Hepatocyte (in vitro differentiated cells): ENCODE data around the gene MEF2A. TPM values are rescaled to one million over a fixed set of nuclear protein-coding genes. Genes with fewer than 3 reads are reported as not detected.

Experiments
- DNase-seq: peaks from one replicate; pipeline ENCODE4 v3.0.0-alpha.2; 2016; ENCODE audit warnings: low spot score
- H2AFZ ChIP-seq: fragments of 200-600 bp; sonication (generic); 2 replicates; pipeline ENCODE4 v1.6.0; 2016; ENCODE audit warnings: antibody characterized with exemption, mild to moderate bottlenecking
- H3K27ac ChIP-seq: fragments of 200-600 bp; sonication (generic); 2 replicates; pipeline ENCODE4 v1.5.1; 2016; ENCODE audit warnings: mild to moderate bottlenecking
- H3K27me3 ChIP-seq: fragments of 200-600 bp; sonication (generic); 2 replicates; pipeline ENCODE4 v1.6.1; 2016
- H3K36me3 ChIP-seq: fragments of 200-600 bp; sonication (generic); replicated peaks from 2 replicates; pipeline ENCODE4 v1.5.1; 2016; ENCODE audit warnings: low read depth; ENCODE audit not compliant: insufficient read depth
- H3K4me1 ChIP-seq: fragments of 200-600 bp; sonication (generic); 2 replicates; pipeline ENCODE4 v1.5.1; 2016; ENCODE audit warnings: mild to moderate bottlenecking, moderate library complexity; ENCODE audit not compliant: insufficient read depth
- H3K4me2 ChIP-seq: fragments of 200-600 bp; sonication (generic); 2 replicates; pipeline ENCODE4 v1.6.0; 2016
- H3K4me3 ChIP-seq: fragments of 200-600 bp; sonication (generic); 2 replicates; pipeline ENCODE4 v1.5.1; 2016; ENCODE audit warnings: mild to moderate bottlenecking
- H3K79me2 ChIP-seq: fragments of 200-600 bp; sonication (generic); 2 replicates; pipeline ENCODE4 v1.6.0; 2017; ENCODE audit warnings: mild to moderate bottlenecking
- H3K9me2 ChIP-seq: fragments of 200-600 bp; sonication (generic); replicated peaks from 2 replicates; pipeline ENCODE4 v1.6.0; 2017; ENCODE audit warnings: mild to moderate bottlenecking; ENCODE audit not compliant: insufficient read depth
- H3K9me3 ChIP-seq: fragments of 200-600 bp; sonication (generic); 2 replicates; pipeline ENCODE4 v1.5.1; 2016; ENCODE audit warnings: low read depth, mild to moderate bottlenecking
- H4K20me1 ChIP-seq: fragments of 200-600 bp; sonication (generic); 2 replicates; pipeline ENCODE4 v1.6.0; 2016; ENCODE audit warnings: mild to moderate bottlenecking; ENCODE audit not compliant: insufficient read depth, poor library complexity, severe bottlenecking
- CTCF ChIP-seq: fragments of 200-600 bp; sonication (generic); IDR thresholded peaks from 2 replicates; pipeline ENCODE4 v1.5.1; 2016; ENCODE audit warnings: antibody characterized with exemption, mild to moderate bottlenecking; ENCODE audit not compliant: poor library complexity
- EZH2 ChIP-seq: fragments of 200-600 bp; sonication (generic); IDR thresholded peaks from 2 replicates; pipeline ENCODE4 v1.6.1; 2016; ENCODE audit warnings: antibody characterized with exemption, mild to moderate bottlenecking, borderline replicate concordance
- EZH2phosphoT487 ChIP-seq: fragments of 200-600 bp; sonication (generic); IDR thresholded peaks from one replicate; pipeline ENCODE4 v1.6.1; 2018; ENCODE audit warnings: antibody characterized with exemption, mild to moderate bottlenecking, low read depth, moderate library complexity; ENCODE audit not compliant: unreplicated experiment, severe bottlenecking
- WGBS: methylation state at CpG from one replicate; pipeline ENCODE4 v1.1.6; 2016; ENCODE audit warnings: low lambda C conversion rate; ENCODE audit errors: missing lambda C conversion rate; 5-methylcytosine and 5-hydroxymethylcytosine counted together
- polyA plus RNA-seq: library from polyadenylated mRNA; unstranded; fragments of >200 nt; fragmentation: Nextera tagmentation; extraction: Ambion mirVana; gene quantifications from 2 replicates; pipeline ENCODE4 v1.2.1, GENCODE V29; 2016
- total RNA-seq: library from RNA; depleted of rRNA; stranded (reverse); fragments of >200 nt; gene quantifications from 2 replicates; pipeline ENCODE4 v1.2.3, GENCODE V29; 2014

The MEF2A gene
- total and polyA plus RNA-seq, 2 experiments from 2014 or later = 20.4 to 56.7 TPM

- H4K20me1 ChIP-seq = no peaks in the 10 kb centered on the region
- H3K4me2 ChIP-seq = no peak overlapping the region
- H3K9me3 ChIP-seq = no peaks in the 10 kb centered on the region
- H3K4me3 ChIP-seq = no peak overlapping the region
- H3K36me3 ChIP-seq = no peaks in the 10 kb centered on the region
- no peak for DNase-seq
- TF ChIP-seq CTCF = no peak
- no peak for TF ChIP-seq EZH2phosphoT487
- no peak for TF ChIP-seq EZH2
- 76% methylated on average over 5 of the region's 5 CpGs for whole genome bisulfite sequencing
- no peak overlapping the region for H2AFZ ChIP-seq
- H3K9me2 ChIP-seq = no peaks in the 10 kb centered on the region
- no peaks in the 10 kb centered on the region for H3K4me1 ChIP-seq
- no peaks in the 10 kb centered on the region for H3K79me2 ChIP-seq
- no peaks in the 10 kb centered on the region for H3K27me3 ChIP-seq
- H3K27ac ChIP-seq = no peak overlapping the region
These were observed 9.8 kb upstream of the MEF2A start for GRCh38 chr15:99556011-99556410.

- 97% methylated on average over 4 of the region's 4 CpGs for WGBS
- no peak for DNase-seq
- no peaks in the 10 kb centered on the region for H3K9me3 ChIP-seq
- H3K4me1 ChIP-seq = no peaks in the 10 kb centered on the region
- no peak overlapping the region for H2AFZ ChIP-seq
- no peak overlapping the region for H3K4me2 ChIP-seq
- no peaks in the 10 kb centered on the region for H3K36me3 ChIP-seq
- H3K9me2 ChIP-seq = no peaks in the 10 kb centered on the region
- H3K27me3 ChIP-seq = no peaks in the 10 kb centered on the region
- no peaks in the 10 kb centered on the region for H3K79me2 ChIP-seq
- H3K27ac ChIP-seq = no peak overlapping the region
- H4K20me1 ChIP-seq = no peaks in the 10 kb centered on the region
- TF ChIP-seq CTCF (no peak), EZH2 (no peak), EZH2phosphoT487 (no peak)
- no peak overlapping the region for H3K4me3 ChIP-seq
These were observed 9.2 kb upstream of the MEF2A start for GRCh38 chr15:99556578-99556977.

- H2AFZ ChIP-seq = no peak overlapping the region
- no peak overlapping the region for H3K4me2 ChIP-seq
- no peaks in the 10 kb centered on the region for H3K9me3 ChIP-seq
- no peak overlapping the region for H3K27ac ChIP-seq
- no peak for DNase-seq
- TF ChIP-seq EZH2phosphoT487 (no peak), CTCF (no peak), EZH2 (no peak)
- H3K36me3 ChIP-seq = no peaks in the 10 kb centered on the region
- H3K4me1 ChIP-seq = no peaks in the 10 kb centered on the region
- H3K4me3 ChIP-seq = no peak overlapping the region
- H3K79me2 ChIP-seq = no peaks in the 10 kb centered on the region
- no peaks in the 10 kb centered on the region for H4K20me1 ChIP-seq
- WGBS = 97% methylated on average over 3 of the region's 3 CpGs
- H3K27me3 ChIP-seq = no peaks in the 10 kb centered on the region
- no peaks in the 10 kb centered on the region for H3K9me2 ChIP-seq
These were observed 7.7 kb upstream of the MEF2A start for GRCh38 chr15:99558084-99558483.

GRCh38 chr15:99558571-99558970, 7.2 kb upstream of the MEF2A start:
- Histone ChIP-seq H3K27me3 (no peaks in the 10 kb centered on the region), H2AFZ (no peak overlapping the region), H3K9me3 (no peaks in the 10 kb centered on the region), H3K4me2 (no peak overlapping the region), H3K36me3 (no peaks in the 10 kb centered on the region), H4K20me1 (no peaks in the 10 kb centered on the region), H3K4me3 (no peak overlapping the region), H3K4me1 (no peaks in the 10 kb centered on the region), H3K79me2 (no peaks in the 10 kb centered on the region), H3K9me2 (no peaks in the 10 kb centered on the region), H3K27ac (no peak overlapping the region)
- TF ChIP-seq CTCF (no peak), EZH2 (no peak), EZH2phosphoT487 (no peak)
- DNase-seq = no peak
- WGBS = 72% methylated on average over 3 of the region's 3 CpGs
